ENCODE data around the gene ACSL6. TPM values are rescaled to one million over a fixed set of nuclear protein-coding genes. Genes with fewer than 3 reads are reported as not detected.

ACSL6 gene
- total RNA-seq, 1 donor from 2014 or later: 4.5 TPM

- DNase-seq (ENCODE audit: low spot score): peak; percentile 47
- intact Hi-C loops (cut with DNase I): no loop called here
These were observed 38.1 kb upstream of the ACSL6 start for GRCh38 chr5:132049559-132049958.

- intact Hi-C loops (cut with DNase I): no loop called here
- peak; percentile 39 for DNase-seq (ENCODE audit: low spot score)
These were observed 37.6 kb upstream of the ACSL6 start for GRCh38 chr5:132049093-132049492.

- intact Hi-C loops (cut with DNase I): no loop called here
- DNase-seq (ENCODE audit: low spot score): peak; percentile 17
These were observed 35.4 kb upstream of the ACSL6 start for GRCh38 chr5:132046880-132047299.

GRCh38 chr5:132044207-132044606 is 32.7 kb upstream of the ACSL6 start:
- intact Hi-C loops (cut with DNase I): no loop called here
- DNase-seq (ENCODE audit: low spot score): peak; percentile 62

DNA sequence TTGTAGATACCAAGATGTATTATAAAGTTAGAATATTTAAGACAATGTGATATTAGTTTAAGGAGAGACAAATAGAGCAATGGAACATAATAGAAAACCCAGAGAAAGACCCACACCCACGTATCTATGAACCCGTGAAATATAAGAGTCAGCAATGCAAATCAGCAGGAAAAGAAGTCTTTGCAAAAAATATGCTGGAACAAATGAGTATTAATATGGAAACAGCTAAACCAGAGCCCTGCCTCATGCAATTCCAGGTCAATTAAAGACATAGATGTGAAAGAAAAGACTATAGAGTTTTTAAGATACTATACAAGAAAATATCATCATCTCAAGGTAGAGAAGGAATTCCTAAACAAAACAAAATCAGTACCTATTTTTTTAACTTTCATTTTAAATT is 25.9 kb upstream of the ACSL6 start:
- intact Hi-C loops (cut with DNase I): no loop called here
- no peak for DNase-seq (ENCODE audit: low spot score)

DNA sequence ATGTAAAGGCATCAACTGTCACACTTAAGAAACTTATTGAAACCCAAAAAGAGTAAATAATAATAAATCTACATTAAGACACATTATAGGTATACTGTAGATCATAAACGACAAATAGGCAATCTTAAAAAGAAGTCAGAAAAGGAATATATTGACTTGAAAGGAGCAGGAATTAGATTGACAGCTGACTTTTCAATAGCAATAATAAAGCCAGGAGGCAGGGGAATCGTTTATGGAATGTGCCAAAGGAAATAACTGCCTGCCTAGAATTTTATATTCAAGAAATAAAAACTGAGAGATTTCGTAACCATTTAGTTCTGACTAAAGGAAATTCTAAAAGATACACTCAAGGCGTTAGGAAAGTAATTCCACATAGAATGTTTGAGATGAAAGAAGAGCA is 21.7 kb upstream of the ACSL6 start:
- DNase-seq (ENCODE audit: low spot score): no peak
- intact Hi-C loops (cut with DNase I): no loop called here

DNA sequence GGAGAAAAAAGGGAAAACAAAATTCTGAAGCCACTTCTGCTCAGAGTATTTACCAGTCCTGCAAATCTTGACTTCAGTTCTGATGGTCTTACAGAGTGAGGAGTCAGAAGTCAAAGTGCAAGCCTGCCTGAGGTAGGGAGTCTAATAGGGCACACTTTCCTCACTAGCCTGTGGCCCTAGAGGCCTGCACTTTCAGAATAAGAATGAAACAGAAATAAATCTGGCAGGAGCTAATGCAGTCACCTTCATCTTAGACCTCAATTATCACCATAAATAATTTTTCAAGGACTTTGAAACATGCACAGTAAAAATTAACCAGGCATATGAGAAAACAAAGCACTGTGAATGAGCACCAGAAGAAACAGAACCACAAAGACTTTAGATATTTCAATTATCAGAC is 20.7 kb upstream of the ACSL6 start:
- intact Hi-C loops (cut with DNase I): no loop called here

DNA sequence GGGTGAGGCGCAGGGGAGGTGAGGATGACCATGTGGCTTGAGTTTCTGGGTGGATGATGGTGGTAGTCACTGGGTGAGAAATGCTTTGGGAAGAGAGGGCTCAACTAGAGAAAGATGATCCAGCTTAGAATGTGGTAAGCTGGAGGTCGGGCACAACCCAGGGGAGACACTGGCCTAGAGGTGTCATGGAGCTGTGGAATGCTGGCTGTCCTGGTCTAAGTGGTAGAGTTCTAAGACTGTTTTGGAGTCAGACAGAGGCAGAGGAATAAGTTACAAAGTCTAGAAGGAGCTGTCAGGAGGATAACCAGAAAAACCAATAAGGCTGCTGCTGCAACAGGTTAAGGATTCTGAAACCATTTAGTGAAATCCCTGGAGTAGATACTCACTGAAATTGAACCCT is 19.2 kb upstream of the ACSL6 start:
- peak; percentile 63 for DNase-seq (ENCODE audit: low spot score)
- intact Hi-C loops (cut with DNase I): no loop called here

More for the DNA sequence above, 20.7 kb upstream of the ACSL6 start:
- no peak for DNase-seq (ENCODE audit: low spot score)

DNA sequence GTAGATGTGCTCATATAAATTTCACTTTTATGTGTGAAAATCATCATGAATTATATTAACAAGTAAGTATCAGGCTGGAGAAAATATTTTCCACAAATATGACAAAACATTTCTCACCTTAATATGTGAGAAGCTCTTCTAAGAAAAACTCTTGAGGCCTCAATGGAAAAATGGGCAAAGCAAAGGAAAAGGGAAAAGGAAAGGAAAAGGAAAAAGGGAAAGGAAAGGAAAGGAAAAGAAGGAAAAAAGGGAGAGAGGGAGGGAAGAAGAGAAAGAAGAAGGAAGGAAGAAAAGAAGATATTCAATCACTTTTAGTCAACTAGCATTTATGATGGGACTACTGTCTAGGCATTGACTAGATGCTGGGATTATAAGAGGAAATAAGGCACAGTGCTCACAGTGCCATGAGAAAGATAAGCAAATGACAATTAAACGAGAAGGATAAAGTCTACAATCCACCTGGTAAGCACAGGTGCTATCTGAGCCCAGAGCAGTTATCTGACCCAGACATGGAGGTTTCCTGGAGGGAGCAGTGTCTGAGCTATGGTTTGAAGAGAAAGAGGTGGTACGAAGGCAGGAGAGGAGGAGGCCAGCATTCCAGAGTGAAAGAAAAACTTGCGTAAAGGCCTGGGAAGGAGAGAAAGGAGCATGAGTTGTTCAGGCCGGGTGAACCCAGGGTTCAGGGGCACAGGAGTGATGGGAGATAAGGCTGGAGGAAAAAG is 18.3 kb upstream of the ACSL6 start:
- no peak for DNase-seq (ENCODE audit: low spot score)
- intact Hi-C loops (cut with DNase I): no loop called here

- DNase-seq (ENCODE audit: low spot score): no peak
- intact Hi-C loops (cut with DNase I): no loop called here
These were observed 15.6 kb upstream of the ACSL6 start for GRCh38 chr5:132027027-132027426.

GRCh38 chr5:132026516-132027008 is 15.1 kb upstream of the ACSL6 start:
- DNase-seq (ENCODE audit: low spot score): peak; percentile 41
- intact Hi-C loops (cut with DNase I): no loop called here

- DNase-seq (ENCODE audit: low spot score): peak; percentile 57
These were observed 14.0 kb upstream of the ACSL6 start for GRCh38 chr5:132025403-132025971.

DNA sequence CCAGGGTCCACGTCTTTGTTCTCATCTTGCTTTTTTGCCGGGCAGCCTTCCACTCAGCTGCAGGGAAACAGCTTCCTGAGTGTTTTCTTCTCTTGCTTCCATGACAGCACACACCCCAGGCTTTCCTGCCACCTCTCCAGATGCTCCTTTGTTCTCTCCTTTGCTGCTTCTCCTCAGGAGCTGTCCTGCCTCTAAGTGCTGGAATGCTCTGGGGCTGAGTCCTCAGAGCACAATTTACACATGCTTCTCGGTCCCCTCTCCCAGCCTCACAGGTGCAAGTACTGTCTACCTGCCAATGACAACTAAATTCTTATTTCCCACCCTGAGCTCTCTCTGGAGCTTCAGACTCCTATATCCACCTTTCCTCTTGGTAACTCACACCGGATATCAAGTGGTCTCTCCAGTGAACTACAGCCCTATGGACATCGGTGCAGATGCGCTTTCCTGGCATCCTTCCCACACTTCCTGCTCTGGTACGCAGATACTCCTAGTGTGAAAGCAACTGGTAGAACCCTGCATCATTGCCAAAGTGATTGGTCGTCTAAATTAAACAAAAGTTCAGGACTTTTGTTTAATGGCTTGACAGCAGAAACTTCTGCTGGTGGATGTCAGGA is 13.4 kb upstream of the ACSL6 start:
- DNase-seq (ENCODE audit: low spot score): peak; percentile 44
- intact Hi-C loops (cut with DNase I): no loop called here

More at GRCh38 chr5:132025403-132025971, 14.0 kb upstream of the ACSL6 start:
- intact Hi-C loops (cut with DNase I): no loop called here

- intact Hi-C loops (cut with DNase I): no loop called here
- no peak for DNase-seq (ENCODE audit: low spot score)
These were observed 12.6 kb upstream of the ACSL6 start for GRCh38 chr5:132024117-132024435.

DNA sequence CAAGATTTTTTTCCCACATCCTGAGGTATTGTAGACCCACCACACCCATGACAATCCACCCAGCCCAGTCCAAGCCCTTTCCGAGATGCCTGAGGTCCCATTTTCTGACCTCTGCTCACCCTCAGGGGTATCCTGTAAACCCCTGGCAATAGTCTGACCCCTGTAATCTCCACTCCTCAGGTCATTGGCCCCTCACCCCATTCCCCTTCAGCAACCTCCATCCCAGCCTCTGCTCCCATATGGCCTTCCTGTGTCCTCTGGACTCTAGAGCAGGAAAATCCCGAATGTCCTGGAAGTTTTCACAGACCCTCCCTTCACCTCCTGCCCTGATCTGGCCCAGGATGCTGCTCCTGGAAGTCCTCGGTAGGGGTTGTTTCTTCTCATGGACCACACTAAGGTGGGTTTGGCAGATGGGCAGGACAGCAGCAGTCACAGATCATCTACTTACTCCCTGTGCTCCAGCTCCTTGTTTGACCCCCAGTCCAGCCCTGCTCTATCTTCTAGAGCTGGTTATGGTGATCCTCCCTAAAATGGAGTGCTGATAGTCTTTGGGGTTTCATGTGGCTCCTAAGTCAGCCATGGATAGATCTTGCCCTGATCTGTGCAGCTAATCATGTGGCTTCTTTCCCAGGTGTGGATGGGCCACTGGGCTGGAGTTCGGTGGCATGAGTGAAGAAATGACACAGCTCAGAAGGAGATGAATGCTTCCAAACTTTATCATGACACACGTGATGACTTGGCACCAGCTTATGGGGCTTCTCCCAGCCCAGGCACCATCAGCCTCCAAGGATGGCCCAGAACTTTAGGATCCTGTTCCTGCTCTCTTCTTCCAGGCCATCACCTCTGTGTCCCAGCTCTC is 12.0 kb upstream of the ACSL6 start:
- peak; percentile 69 for DNase-seq (ENCODE audit: low spot score)
- intact Hi-C loops (cut with DNase I): no loop called here

- intact Hi-C loops (cut with DNase I): no loop called here
These were observed 11.3 kb upstream of the ACSL6 start for GRCh38 chr5:132022737-132023136.

DNA sequence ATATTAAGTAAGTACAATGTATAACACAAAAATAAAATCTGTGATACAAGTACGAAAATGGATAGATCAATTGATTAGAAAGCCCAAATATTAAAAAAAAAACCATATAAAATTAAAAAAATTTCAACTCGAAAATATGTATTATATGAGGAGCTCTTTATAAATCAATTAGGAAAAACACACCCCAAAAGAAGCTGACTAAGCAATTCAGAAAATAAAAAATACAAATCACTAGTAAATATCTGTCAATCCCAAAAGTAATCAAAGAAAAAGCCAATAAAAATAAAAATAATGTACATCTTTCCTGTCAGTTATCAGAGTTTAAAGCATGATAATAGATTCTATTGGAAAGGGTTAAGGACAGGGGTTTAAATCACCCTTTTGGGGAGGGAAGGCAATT is 10.2 kb upstream of the ACSL6 start:
- no peak for DNase-seq (ENCODE audit: low spot score)
- intact Hi-C loops (cut with DNase I): no loop called here

More at GRCh38 chr5:132022737-132023136, 11.3 kb upstream of the ACSL6 start:
- peak; percentile 49 for DNase-seq (ENCODE audit: low spot score)

DNA sequence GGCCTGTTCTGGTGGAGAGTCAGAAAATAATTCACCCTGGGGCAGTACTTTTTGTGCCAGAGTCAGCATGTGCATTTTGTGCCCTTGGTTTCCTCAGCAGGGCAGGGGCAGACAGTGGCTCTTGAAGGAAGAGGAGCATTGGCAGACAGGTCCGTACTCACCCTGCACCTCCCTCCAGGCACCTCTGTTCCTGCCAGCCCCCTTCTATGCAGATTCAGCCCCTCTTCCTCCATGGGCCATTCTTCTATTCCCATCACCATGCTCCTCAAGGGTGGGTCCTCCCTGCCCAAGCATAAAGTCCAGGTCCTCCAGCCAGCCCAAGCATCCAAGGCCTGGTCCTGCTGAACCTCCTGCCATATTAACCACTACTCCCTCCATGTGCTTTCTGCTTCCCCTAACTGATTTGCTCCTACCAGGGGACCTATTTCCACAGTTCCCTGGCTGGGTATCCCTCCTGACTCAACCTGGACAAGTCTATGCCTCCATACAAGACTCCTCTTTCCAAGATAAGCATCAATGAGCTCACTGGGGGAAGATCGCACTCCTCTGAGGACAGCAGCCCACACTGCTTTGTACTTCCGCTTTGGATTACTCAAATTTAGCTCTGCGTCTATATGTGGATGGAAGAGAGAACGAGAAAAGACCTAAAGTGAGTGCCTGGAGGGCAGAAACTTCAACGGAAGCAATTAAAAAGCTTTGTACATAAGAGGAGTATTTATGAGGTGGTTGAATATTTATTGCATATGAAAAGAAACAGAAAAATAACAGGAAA is 9.3 kb upstream of the ACSL6 start:
- intact Hi-C loops (cut with DNase I): no loop called here
- peak; percentile 61 for DNase-seq (ENCODE audit: low spot score)

GRCh38 chr5:132019857-132020555 is 8.5 kb upstream of the ACSL6 start:
- intact Hi-C loops (cut with DNase I): no loop called here

More at GRCh38 chr5:132019857-132020555, 8.5 kb upstream of the ACSL6 start:
- DNase-seq (ENCODE audit: low spot score): no peak
